Caco-2 (cell line): ENCODE results near the gene OOEP. TPM values are rescaled to one million over a fixed set of nuclear protein-coding genes. Genes with fewer than 3 reads are reported as not detected.

ENCODE experiments used
- BruUV-seq: library from RNA; stranded (reverse); fragments of 400-500 nt; replicated peaks from 2 replicates; lab custom pipeline; 2021; lab: Mats Ljungman, UMichigan
- CTCF ChIA-PET: fragments of 300-600 bp; sonication (Branson Sonifier 250); formaldehyde crosslinking; loops from one replicate; lab custom pipeline; 2022; ENCODE audit warnings: antibody characterized with exemption; lab: Charles Lee
- POLR2A ChIA-PET: fragments of 300-600 bp; sonication (Branson Sonifier 250); formaldehyde crosslinking; loops from one replicate; lab custom pipeline; 2022; ENCODE audit warnings: antibody characterized with exemption; lab: Charles Lee
- DNase-seq, 2 experiments: peaks; one replicate each; pipeline versions ENCODE4 v3.0.0 to v3.0.0-alpha.2; 2020 to 2022
- H3K27me3 ChIP-seq: replicated peaks from 2 replicates; pipeline ENCODE4 v1.6.0; 2011; ENCODE audit warnings: low read length; ENCODE audit not compliant: control insufficient read depth, insufficient read depth
- H3K36me3 ChIP-seq: 2 replicates; pipeline ENCODE4 v1.5.1; 2011; ENCODE audit warnings: low read length; ENCODE audit not compliant: control insufficient read depth, insufficient read depth
- H3K4me1 ChIP-seq: fragments of 250-450 bp; sonication (Bioruptor Pico); 2 replicates; pipeline ENCODE4 v1.5.1; 2020; ENCODE audit warnings: mild to moderate bottlenecking
- H3K4me3 ChIP-seq: 2 replicates; pipeline ENCODE4 v1.5.1; 2011; ENCODE audit warnings: low read depth, mild to moderate bottlenecking, control low read depth, low read length
- H3K9me3 ChIP-seq: fragments of 250-450 bp; sonication (Bioruptor Pico); 2 replicates; pipeline ENCODE4 v1.5.1; 2020; ENCODE audit warnings: mild to moderate bottlenecking, moderate library complexity
- H3K27ac Mint-ChIP-seq: one replicate; pipeline ENCODE4 v1.8.0; 2022; ENCODE audit warnings: mixed read lengths; ENCODE audit not compliant: unreplicated experiment
- H3K27me3 Mint-ChIP-seq: one replicate; pipeline ENCODE4 v1.8.0; 2022; ENCODE audit warnings: mixed read lengths; ENCODE audit not compliant: insufficient read depth, unreplicated experiment
- H3K36me3 Mint-ChIP-seq: one replicate; pipeline ENCODE4 v1.8.0; 2022; ENCODE audit warnings: mild to moderate bottlenecking, mixed read lengths; ENCODE audit not compliant: insufficient read depth, unreplicated experiment
- H3K4me1 Mint-ChIP-seq: one replicate; pipeline ENCODE4 v1.8.0; 2022; ENCODE audit warnings: low read depth, mixed read lengths; ENCODE audit not compliant: unreplicated experiment
- H3K4me3 Mint-ChIP-seq: one replicate; pipeline ENCODE4 v1.8.0; 2022; ENCODE audit warnings: mild to moderate bottlenecking, moderate library complexity, mixed read lengths; ENCODE audit not compliant: unreplicated experiment
- H3K9me3 Mint-ChIP-seq: one replicate; pipeline ENCODE4 v1.8.0; 2022; ENCODE audit warnings: mixed read lengths; ENCODE audit not compliant: unreplicated experiment
- intact Hi-C: fragments of 100-400 bp; cut with micrococcal nuclease; formaldehyde crosslinking; loops from one replicate; pipeline ENCODE4 v1.10.0; 2022; ENCODE audit not compliant: unreplicated experiment
- total RNA-seq: library from RNA; stranded (reverse); gene quantifications from 2 replicates; pipeline ENCODE4 v1.2.3, GENCODE V29; 2022
- TF ChIP-seq, protein P1 (sequence below), 2 experiments: fragments of 200-600 bp in 1 of 2; IDR thresholded peaks; 1 replicate in 1 of 2; 2 replicates in 1 of 2; pipeline versions ENCODE4 v1.5.1 to v1.8.0; 2011 to 2022; ENCODE audit warnings: antibody characterized with exemption in 1 of 2, control low read depth in 1 of 2, inconsistent platforms in 1 of 2, low read depth in 1 of 2, low read length in 1 of 2, mild to moderate bottlenecking in 1 of 2, moderate library complexity in 1 of 2; ENCODE audit not compliant: insufficient read depth in 1 of 2, severe bottlenecking in 1 of 2, unreplicated experiment in 1 of 2

OOEP gene
- total RNA-seq, 1 experiment from 2014 or later: not detected

DNA sequence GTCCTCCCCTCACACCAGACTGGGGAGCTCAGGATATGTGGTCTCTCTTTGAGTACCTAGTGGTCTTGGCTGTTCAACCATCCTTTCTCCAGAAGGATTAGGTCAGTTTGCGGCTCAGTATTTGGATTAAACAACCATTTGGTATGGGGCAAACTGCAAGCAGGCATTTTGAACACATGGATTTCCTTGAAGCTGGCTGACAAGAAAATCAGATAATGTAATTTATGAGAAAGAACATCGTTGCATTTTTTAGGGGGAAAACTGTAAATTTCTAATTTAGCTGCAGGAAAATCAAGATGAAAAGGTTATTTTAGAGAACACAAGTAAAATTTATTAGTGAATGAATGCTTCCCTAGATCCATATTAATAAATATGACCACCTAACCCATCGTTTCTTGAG is 40.9 kb downstream of the OOEP start:
- no peak for DNase-seq
- TF ChIP-seq, protein P1, sequence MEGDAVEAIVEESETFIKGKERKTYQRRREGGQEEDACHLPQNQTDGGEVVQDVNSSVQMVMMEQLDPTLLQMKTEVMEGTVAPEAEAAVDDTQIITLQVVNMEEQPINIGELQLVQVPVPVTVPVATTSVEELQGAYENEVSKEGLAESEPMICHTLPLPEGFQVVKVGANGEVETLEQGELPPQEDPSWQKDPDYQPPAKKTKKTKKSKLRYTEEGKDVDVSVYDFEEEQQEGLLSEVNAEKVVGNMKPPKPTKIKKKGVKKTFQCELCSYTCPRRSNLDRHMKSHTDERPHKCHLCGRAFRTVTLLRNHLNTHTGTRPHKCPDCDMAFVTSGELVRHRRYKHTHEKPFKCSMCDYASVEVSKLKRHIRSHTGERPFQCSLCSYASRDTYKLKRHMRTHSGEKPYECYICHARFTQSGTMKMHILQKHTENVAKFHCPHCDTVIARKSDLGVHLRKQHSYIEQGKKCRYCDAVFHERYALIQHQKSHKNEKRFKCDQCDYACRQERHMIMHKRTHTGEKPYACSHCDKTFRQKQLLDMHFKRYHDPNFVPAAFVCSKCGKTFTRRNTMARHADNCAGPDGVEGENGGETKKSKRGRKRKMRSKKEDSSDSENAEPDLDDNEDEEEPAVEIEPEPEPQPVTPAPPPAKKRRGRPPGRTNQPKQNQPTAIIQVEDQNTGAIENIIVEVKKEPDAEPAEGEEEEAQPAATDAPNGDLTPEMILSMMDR (IDR thresholded peaks at IDR 0.05; ENCODE audit: insufficient read depth in 1 of 2, low read depth in 1 of 2, low read length in 1 of 2, severe bottlenecking in 1 of 2, unreplicated experiment in 1 of 2): no peak
- Histone ChIP-seq H3K9me3 (no peaks in the 10 kb centered on the region), H3K27me3 (no peaks in the 10 kb centered on the region), H3K36me3 (no peaks in the 10 kb centered on the region), H3K4me1 (no peaks in the 10 kb centered on the region), H3K4me3 (no peak overlapping the region)
- BruUV-seq: no TSS peak
- H3K9me3 Mint-ChIP-seq: no peaks in the 10 kb centered on the region
- CTCF ChIA-PET: interaction anchor here (1.7 to 4.2 kb wide), 3 partner anchors 20 to 60 kb away, joined by 6 to 60 read pairs (median 22); no protein-coding TSS in a partner anchor
- H3K27me3 Mint-ChIP-seq: peaks cover 8% of the 10 kb centered on the region
- no peaks in the 10 kb centered on the region for H3K36me3 Mint-ChIP-seq
- intact Hi-C loops: loop anchor here (5.0 kb wide), 2 partner anchors 146 to 196 kb away; no protein-coding TSS in a partner anchor
- no peak overlapping the region for H3K27ac Mint-ChIP-seq
- POLR2A ChIA-PET: interaction anchor here (0.6 kb wide), 1 partner anchor 122 kb away, joined by 13 read pairs; no protein-coding TSS in a partner anchor
- H3K4me1 Mint-ChIP-seq: peaks cover 7% of the 10 kb centered on the region
- H3K4me3 Mint-ChIP-seq: no peak overlapping the region

- no peaks in the 10 kb centered on the region for H3K27me3 ChIP-seq
- CTCF ChIA-PET: interaction anchor here (4.2 kb wide), 1 partner anchor 40 kb away, joined by 60 read pairs; no protein-coding TSS in a partner anchor
- intact Hi-C loops: loop anchor here (1.0 to 5.0 kb wide), 4 partner anchors 40 to 193 kb away; no protein-coding TSS in a partner anchor
- POLR2A ChIA-PET: no interaction called here
- no peak overlapping the region for H3K27ac Mint-ChIP-seq
- DNase-seq: no peak
- no peaks in the 10 kb centered on the region for H3K36me3 ChIP-seq
- TF ChIP-seq, protein P1 (IDR thresholded peaks at IDR 0.05; ENCODE audit: insufficient read depth in 1 of 2, low read depth in 1 of 2, low read length in 1 of 2, severe bottlenecking in 1 of 2, unreplicated experiment in 1 of 2): no peak
- no peaks in the 10 kb centered on the region for H3K36me3 Mint-ChIP-seq
- peaks cover 8% of the 10 kb centered on the region for H3K27me3 Mint-ChIP-seq
- H3K4me3 ChIP-seq: no peak overlapping the region
- no peaks in the 10 kb centered on the region for H3K9me3 Mint-ChIP-seq
- no peak overlapping the region for H3K4me3 Mint-ChIP-seq
- BruUV-seq: no TSS peak
- no peaks in the 10 kb centered on the region for H3K9me3 ChIP-seq
- H3K4me1 Mint-ChIP-seq: peaks cover 7% of the 10 kb centered on the region
- no peaks in the 10 kb centered on the region for H3K4me1 ChIP-seq
These were observed 44.0 kb downstream of the OOEP start for GRCh38 chr6:73325656-73326055.

DNA sequence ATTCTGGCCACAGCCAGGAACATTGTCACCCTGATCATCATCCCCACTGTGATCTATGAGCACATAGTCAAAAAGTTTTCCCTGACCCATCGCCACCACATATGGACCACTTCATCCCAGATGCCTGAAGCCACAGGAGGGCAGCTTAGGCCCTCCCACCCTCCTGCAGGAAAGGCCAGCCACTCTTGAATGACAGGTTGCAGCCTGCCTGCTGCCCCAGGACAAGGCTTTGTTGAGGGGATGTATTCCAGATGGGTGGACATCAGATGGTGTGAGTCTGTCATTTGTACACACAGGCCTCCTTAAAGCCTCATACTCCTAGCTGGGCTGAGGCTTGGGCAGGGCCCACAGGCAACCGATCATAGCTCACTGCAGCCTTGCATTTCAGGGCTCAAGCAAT is 46.4 kb downstream of the OOEP start:
- ChIA-PET CTCF (interaction anchor here (1.0 kb wide), 1 partner anchor 66 kb away, joined by 3 read pairs; no protein-coding TSS in a partner anchor), POLR2A (no interaction called here)
- Mint-ChIP-seq H3K27ac (no peak overlapping the region), H3K4me1 (peaks cover 7% of the 10 kb centered on the region), H3K36me3 (no peaks in the 10 kb centered on the region), H3K4me3 (no peak overlapping the region), H3K27me3 (peaks cover 5% of the 10 kb centered on the region), H3K9me3 (no peaks in the 10 kb centered on the region)
- BruUV-seq: no TSS peak
- DNase-seq: no peak
- intact Hi-C loops: no loop called here
- Histone ChIP-seq H3K4me3 (no peak overlapping the region), H3K27me3 (no peaks in the 10 kb centered on the region), H3K36me3 (no peaks in the 10 kb centered on the region), H3K4me1 (no peaks in the 10 kb centered on the region), H3K9me3 (no peaks in the 10 kb centered on the region)
- TF ChIP-seq, protein P1 (IDR thresholded peaks at IDR 0.05; ENCODE audit: insufficient read depth in 1 of 2, low read depth in 1 of 2, low read length in 1 of 2, severe bottlenecking in 1 of 2, unreplicated experiment in 1 of 2): no peak

Other genes starting within 250 kb of the OOEP start
- not detected in 2 replicates for gene KHDC1L, start 144.4 kb downstream of the OOEP start, total RNA-seq
- 8.1 and 8.6 TPM in 2 replicates for gene KHDC1, start 106.7 kb downstream of the OOEP start, total RNA-seq
- not detected in 2 replicates for gene DPPA5, start 15.6 kb downstream of the OOEP start, total RNA-seq
- gene KHDC3L, start 7.2 kb downstream of the OOEP start, total RNA-seq: not detected in 2 replicates
- not detected in 2 replicates for gene DDX43, start 24.9 kb upstream of the OOEP start, total RNA-seq
- gene CGAS, start 82.4 kb upstream of the OOEP start, total RNA-seq: 23.8 and 24.8 TPM in 2 replicates
- gene MTO1, start 91.8 kb upstream of the OOEP start, total RNA-seq: 28.7 and 33.1 TPM in 2 replicates
- gene EEF1A1, start 151.1 kb upstream of the OOEP start, total RNA-seq: 9,246 and 9,491 TPM in 2 replicates